LNCaP clone FGC (cell line): Measurements from ENCODE around the gene GCK.
A peak's percentile ranks its signal among the peaks of the same experiment; 100 is the strongest.

Experiments
- DNase-seq: peaks from one replicate; pipeline ENCODE4 v3.0.0-alpha.2; 2011; ENCODE audit warnings: low read depth
- H3K4me3 ChIP-seq: 2 replicates; pipeline ENCODE4 v1.5.1; 2011; ENCODE audit warnings: mild to moderate bottlenecking, low read depth, low read length, control low read depth
- TF ChIP-seq, protein P1 (sequence below): IDR thresholded peaks from 2 replicates; pipeline ENCODE4 v1.5.1; 2012; ENCODE audit warnings: mild to moderate bottlenecking; ENCODE audit not compliant: control insufficient read depth, insufficient read depth; ENCODE audit errors: extremely low read depth

The GCK gene

GRCh38 chr7:44123190-44124003 lies 65.8 kb downstream of the GCK start, which contains the start of gene POLD2:
TSS of gene POLD2 (minus strand) at chr7:44123548. CDS start at chr7:44122053, 1,495 bp downstream.
- peak; percentile 86 for DNase-seq
- peak within 1 kb of the TSS; percentile 78 for H3K4me3 ChIP-seq
- TF ChIP-seq, protein P1, sequence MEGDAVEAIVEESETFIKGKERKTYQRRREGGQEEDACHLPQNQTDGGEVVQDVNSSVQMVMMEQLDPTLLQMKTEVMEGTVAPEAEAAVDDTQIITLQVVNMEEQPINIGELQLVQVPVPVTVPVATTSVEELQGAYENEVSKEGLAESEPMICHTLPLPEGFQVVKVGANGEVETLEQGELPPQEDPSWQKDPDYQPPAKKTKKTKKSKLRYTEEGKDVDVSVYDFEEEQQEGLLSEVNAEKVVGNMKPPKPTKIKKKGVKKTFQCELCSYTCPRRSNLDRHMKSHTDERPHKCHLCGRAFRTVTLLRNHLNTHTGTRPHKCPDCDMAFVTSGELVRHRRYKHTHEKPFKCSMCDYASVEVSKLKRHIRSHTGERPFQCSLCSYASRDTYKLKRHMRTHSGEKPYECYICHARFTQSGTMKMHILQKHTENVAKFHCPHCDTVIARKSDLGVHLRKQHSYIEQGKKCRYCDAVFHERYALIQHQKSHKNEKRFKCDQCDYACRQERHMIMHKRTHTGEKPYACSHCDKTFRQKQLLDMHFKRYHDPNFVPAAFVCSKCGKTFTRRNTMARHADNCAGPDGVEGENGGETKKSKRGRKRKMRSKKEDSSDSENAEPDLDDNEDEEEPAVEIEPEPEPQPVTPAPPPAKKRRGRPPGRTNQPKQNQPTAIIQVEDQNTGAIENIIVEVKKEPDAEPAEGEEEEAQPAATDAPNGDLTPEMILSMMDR, result no peak

GRCh38 chr7:44122529-44122928 lies 66.7 kb downstream of the GCK start:
- DNase-seq, result no peak
- TF ChIP-seq, protein P1, result no peak
- peak overlapping the region; percentile 78 for H3K4me3 ChIP-seq

DNA sequence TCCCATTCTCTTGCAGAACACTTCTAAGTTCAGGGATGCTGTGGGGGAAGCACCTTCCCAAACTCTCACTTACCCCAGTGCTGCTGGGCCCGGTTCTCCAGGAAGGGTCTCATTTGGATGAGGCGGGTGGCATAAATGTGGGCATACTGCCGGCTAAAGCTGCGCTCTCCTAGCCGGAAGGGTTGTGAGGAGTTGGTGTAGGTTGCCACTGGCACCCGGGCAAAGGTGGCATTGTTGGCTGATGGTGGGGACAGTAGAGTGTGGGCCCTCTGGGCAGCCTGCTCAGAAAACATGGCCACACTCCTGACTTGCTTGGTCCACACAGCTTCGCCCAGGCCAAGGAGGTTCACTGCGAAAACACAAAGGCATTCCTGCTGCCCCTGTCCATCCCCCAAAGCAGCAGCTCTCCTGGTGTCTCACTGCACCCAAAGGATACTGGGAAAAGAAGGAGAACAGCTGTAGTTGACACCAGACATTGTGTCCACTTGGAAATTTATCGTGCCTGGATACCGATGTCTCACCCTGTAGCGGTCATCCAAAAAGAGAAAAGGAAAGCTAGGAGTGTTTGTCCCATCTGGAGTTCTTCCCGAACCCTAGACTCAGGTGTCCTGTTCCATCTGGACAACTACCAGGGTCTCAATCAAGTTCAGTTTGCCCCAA lies 67.3 kb downstream of the GCK start:
- TF ChIP-seq, protein P1, result no peak
- peak overlapping the region; percentile 78 for H3K4me3 ChIP-seq
- DNase-seq, result no peak

- H3K4me3 ChIP-seq, result no peak overlapping the region
- TF ChIP-seq, protein P1, result no peak
- no peak for DNase-seq
Observed at GRCh38 chr7:44120395-44120794, 68.8 kb downstream of the GCK start.

- DNase-seq, result no peak
- H3K4me3 ChIP-seq, result no peak overlapping the region
- TF ChIP-seq, protein P1, result no peak
Observed at GRCh38 chr7:44119829-44120380, 69.3 kb downstream of the GCK start.

DNA sequence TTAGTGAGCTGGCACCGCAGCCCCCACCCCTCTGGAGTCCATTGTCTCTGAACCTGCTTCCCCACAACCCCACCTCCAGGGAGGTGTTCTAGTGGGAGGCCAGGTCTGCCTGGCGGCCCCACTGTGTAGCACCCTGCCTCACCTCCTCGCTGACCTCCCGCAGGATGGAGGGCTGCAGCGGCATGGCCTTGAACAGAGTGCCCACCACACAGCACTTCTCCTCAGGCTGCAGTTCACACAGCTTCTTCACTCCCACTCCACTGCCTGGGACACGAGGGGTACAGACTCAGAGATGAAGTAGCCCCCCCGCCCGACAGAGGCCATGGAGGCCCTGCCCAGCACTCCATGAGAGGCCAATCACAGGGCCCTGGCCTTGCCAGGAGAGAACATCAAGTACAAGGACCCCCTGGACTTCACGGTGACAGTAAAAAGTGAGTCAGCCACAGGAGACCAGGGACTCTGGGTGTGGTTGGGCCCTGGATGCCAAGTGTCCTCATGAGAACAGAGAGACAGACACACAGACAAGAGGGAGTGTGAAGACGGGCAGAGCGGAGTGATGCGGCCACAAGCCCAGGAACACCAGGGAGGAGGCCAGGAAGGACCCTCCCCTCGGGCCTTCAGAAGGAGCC lies 71.3 kb downstream of the GCK start:
- H3K4me3 ChIP-seq, result no peak overlapping the region
- DNase-seq, result no peak
- TF ChIP-seq, protein P1, result no peak
